Body of pancreas (tissue), 4 donors: ENCODE results near the gene ZNF175.

Experiments used
- POLR2A ChIP-seq, 3 donors: fragments of 450-650 bp; IDR thresholded peaks; one replicate each; pipeline ENCODE4 v1.6.1; 2016; ENCODE audit warnings: antibody characterized with exemption in 3 of 3, mild to moderate bottlenecking in 2 of 3
- TF ChIP-seq, protein P1 (sequence below), 7 experiments: fragments of 450-650 bp in 4 of 7; fragments of 200-600 bp in 3 of 7; sonication (generic) in 3 of 7; IDR thresholded peaks; one replicate each; pipeline ENCODE4 v1.5.1; 2016 to 2019; ENCODE audit warnings: antibody characterized with exemption in 7 of 7

GRCh38 chr19:51607077-51607476 lies 36.0 kb downstream of the ZNF175 start:
- TF ChIP-seq, protein P1, sequence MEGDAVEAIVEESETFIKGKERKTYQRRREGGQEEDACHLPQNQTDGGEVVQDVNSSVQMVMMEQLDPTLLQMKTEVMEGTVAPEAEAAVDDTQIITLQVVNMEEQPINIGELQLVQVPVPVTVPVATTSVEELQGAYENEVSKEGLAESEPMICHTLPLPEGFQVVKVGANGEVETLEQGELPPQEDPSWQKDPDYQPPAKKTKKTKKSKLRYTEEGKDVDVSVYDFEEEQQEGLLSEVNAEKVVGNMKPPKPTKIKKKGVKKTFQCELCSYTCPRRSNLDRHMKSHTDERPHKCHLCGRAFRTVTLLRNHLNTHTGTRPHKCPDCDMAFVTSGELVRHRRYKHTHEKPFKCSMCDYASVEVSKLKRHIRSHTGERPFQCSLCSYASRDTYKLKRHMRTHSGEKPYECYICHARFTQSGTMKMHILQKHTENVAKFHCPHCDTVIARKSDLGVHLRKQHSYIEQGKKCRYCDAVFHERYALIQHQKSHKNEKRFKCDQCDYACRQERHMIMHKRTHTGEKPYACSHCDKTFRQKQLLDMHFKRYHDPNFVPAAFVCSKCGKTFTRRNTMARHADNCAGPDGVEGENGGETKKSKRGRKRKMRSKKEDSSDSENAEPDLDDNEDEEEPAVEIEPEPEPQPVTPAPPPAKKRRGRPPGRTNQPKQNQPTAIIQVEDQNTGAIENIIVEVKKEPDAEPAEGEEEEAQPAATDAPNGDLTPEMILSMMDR (IDR thresholded peaks at IDR 0.05), result no peak
- TF ChIP-seq POLR2A (IDR thresholded peaks at IDR 0.05), result no peak
